Measurements from ENCODE around the gene ZNF189.

ZNF189 gene

GRCh38 chr9:101442736-101443135 is 44.1 kb downstream of the ZNF189 start:
- FAIRE-seq (no peak), DNase-seq (ENCODE audit: insufficient read length, low spot score) (no peak)
- no peak for TF ChIP-seq SPI1 (IDR thresholded peaks at IDR 0.05; ENCODE audit: low read depth, low read length)
- TF ChIP-seq POLR2A (IDR thresholded peaks at IDR 0.05; ENCODE audit: low read depth, low read length), result no peak
- no peak for TF ChIP-seq TAF1 (IDR thresholded peaks at IDR 0.05; ENCODE audit: low read depth, low read length)
- no peak for TF ChIP-seq POLR2AphosphoS5 (IDR thresholded peaks at IDR 0.05; ENCODE audit: low read depth, low read length)
- TF ChIP-seq PAX5 (IDR thresholded peaks at IDR 0.05; ENCODE audit: insufficient read depth, low read length, severe bottlenecking), result no peak
- no peak for TF ChIP-seq POU2F2 (IDR thresholded peaks at IDR 0.05; ENCODE audit: low read depth, low read length)

DNA sequence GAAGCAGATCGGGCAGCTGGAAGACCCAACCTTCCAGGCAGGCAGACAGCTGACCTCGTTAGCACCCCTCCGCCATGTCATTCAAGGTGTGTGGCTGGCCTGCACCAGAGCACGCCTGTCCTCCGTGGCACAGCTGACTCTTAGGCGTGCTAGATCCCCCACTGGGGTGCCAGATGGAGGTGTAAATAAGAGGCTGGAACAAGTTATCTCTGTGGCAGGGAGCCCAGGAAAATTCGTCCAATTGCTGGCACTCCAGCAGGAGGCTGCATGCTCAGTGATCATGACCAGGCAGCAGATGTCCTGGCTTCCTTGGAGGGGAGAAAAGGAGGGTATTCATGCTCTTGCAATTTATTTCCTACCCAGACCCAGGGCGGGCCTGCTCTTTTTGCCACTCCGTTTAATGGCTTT is 44.7 kb downstream of the ZNF189 start:
- no peak for DNase-seq (ENCODE audit: insufficient read length, low spot score)
- FAIRE-seq, result no peak
- TF ChIP-seq TAF1 (IDR thresholded peaks at IDR 0.05; ENCODE audit: low read depth, low read length) (no peak), PAX5 (IDR thresholded peaks at IDR 0.05; ENCODE audit: insufficient read depth, low read length, severe bottlenecking) (no peak)

- DNase-seq (ENCODE audit: insufficient read length, low spot score) (no peak), FAIRE-seq (no peak)
- no peak for TF ChIP-seq POLR2A (IDR thresholded peaks at IDR 0.05; ENCODE audit: low read depth, low read length)
Measured at GRCh38 chr9:101445353-101446029, 46.8 kb downstream of the ZNF189 start.

DNA sequence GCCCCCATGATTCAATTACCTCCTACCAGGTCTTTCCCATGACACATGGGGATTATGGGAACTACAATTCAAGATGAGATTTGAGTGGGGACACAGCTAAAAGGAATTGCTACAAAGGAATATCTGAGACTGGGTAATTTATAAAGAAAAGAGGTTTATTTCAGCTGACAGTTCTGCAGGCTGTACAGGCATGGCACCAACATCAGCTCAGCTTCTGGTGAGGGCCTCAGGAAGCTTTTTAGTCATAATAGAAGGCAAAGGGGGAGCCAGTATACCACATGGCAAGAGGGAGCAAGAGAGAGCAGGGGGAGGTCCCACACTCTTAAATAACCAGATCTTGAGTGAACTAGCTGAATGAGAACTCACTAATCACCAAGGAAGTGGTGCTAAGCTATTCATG is 48.1 kb downstream of the ZNF189 start:
- TF ChIP-seq TAF1 (IDR thresholded peaks at IDR 0.05; ENCODE audit: low read depth, low read length), result no peak
- no peak for TF ChIP-seq PAX5 (IDR thresholded peaks at IDR 0.05; ENCODE audit: insufficient read depth, low read length, severe bottlenecking)
- no peak for TF ChIP-seq POU2F2 (IDR thresholded peaks at IDR 0.05; ENCODE audit: low read depth, low read length)
- TF ChIP-seq POLR2AphosphoS5 (IDR thresholded peaks at IDR 0.05; ENCODE audit: low read depth, low read length), result no peak
- TF ChIP-seq SPI1 (IDR thresholded peaks at IDR 0.05; ENCODE audit: low read depth, low read length), result no peak
- no peak for TF ChIP-seq POLR2A (IDR thresholded peaks at IDR 0.05; ENCODE audit: low read depth, low read length)
- DNase-seq (ENCODE audit: insufficient read length, low spot score), result no peak
- no peak for FAIRE-seq

- FAIRE-seq (no peak), DNase-seq (ENCODE audit: insufficient read length, low spot score) (no peak)
- no peak for TF ChIP-seq TAF1 (IDR thresholded peaks at IDR 0.05; ENCODE audit: low read depth, low read length)
- TF ChIP-seq POU2F2 (IDR thresholded peaks at IDR 0.05; ENCODE audit: low read depth, low read length), result no peak
- TF ChIP-seq POLR2AphosphoS5 (IDR thresholded peaks at IDR 0.05; ENCODE audit: low read depth, low read length), result no peak
Measured at GRCh38 chr9:101448680-101449070, 50.0 kb downstream of the ZNF189 start.

DNA sequence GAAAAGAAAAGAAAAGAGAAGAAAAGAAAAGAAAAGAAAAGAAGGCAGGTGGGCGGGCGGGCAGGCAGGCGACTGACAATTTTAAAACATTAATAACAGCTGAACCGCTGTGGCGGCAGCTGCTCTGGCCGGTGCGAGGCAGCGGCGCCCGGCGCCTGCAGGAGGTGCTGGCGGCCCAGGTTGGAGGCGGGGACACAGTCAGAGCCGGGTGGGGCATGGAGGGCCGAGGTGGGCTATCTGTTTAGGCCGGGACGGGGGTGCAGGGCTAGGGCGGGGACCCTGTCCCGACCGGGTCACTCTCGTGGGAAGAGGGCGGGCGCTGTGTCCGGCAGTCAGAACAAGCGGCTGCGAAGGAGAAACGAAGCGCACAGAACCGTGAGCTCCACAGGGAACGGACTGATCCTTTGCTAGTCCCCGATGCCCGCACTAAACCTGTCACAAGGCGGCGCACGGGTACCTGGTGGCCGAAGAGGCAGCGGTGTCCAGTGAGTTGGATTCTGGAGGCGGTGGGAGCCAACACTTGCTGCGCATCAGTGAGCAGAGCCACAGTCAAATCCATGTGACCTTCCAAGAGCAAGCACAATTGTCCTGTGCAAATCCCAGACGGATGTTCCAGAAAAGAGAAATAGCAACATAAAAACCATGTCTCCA is 50.5 kb downstream of the ZNF189 start:
- DNase-seq (ENCODE audit: insufficient read length, low spot score) (peak; percentile 56), FAIRE-seq (peak; percentile 40)
- TF ChIP-seq PAX5 (IDR thresholded peaks at IDR 0.05; ENCODE audit: insufficient read depth, low read length, severe bottlenecking) (no peak), TAF1 (IDR thresholded peaks at IDR 0.05; ENCODE audit: low read depth, low read length) (no peak)

DNA sequence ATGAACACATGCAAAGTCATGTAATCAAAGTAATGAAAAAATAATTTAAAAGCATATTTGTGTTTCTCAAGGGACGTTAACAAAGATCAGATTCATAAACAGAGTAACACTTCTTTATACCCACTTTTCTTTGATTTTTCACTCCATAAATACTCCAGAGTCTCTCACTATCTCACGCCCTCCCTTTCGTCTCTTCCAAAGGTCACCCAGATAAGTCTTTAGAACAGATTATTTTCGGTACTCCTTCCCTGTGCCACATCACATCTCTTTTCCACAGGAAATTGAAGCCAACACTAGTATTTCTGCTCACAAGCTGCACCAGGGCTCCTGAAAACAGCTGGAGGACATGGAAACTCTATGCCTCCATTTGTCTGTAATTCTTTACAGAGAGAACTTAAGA is 52.3 kb downstream of the ZNF189 start:
- TF ChIP-seq PAX5 (IDR thresholded peaks at IDR 0.05; ENCODE audit: insufficient read depth, low read length, severe bottlenecking) (no peak), POU2F2 (IDR thresholded peaks at IDR 0.05; ENCODE audit: low read depth, low read length) (no peak), SPI1 (IDR thresholded peaks at IDR 0.05; ENCODE audit: low read depth, low read length) (no peak), TAF1 (IDR thresholded peaks at IDR 0.05; ENCODE audit: low read depth, low read length) (no peak), POLR2A (IDR thresholded peaks at IDR 0.05; ENCODE audit: low read depth, low read length) (no peak), POLR2AphosphoS5 (IDR thresholded peaks at IDR 0.05; ENCODE audit: low read depth, low read length) (no peak)
- FAIRE-seq (no peak), DNase-seq (ENCODE audit: insufficient read length, low spot score) (no peak)

DNA sequence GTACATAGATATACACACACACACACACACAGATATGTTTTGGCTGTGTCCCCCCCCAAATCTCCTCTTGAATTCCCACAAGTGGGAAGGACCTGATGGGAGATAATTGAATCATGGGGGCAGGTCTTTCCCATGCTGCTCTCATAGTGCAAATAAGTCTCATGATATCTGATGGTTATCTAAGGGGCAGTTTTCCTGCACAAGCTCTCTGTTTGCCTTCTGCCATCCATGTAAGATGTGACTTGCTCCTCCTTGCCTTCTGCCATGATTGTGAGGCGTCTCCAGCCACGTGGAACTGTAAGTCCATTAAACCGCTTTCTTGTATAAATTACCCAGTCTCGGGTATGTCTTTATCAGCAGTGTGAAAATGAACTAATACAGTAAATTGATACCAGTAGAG is 52.8 kb downstream of the ZNF189 start:
- DNase-seq (ENCODE audit: insufficient read length, low spot score) (no peak), FAIRE-seq (no peak)
- TF ChIP-seq SPI1 (IDR thresholded peaks at IDR 0.05; ENCODE audit: low read depth, low read length) (no peak), TAF1 (IDR thresholded peaks at IDR 0.05; ENCODE audit: low read depth, low read length) (no peak), POLR2A (IDR thresholded peaks at IDR 0.05; ENCODE audit: low read depth, low read length) (no peak), POLR2AphosphoS5 (IDR thresholded peaks at IDR 0.05; ENCODE audit: low read depth, low read length) (no peak), PAX5 (IDR thresholded peaks at IDR 0.05; ENCODE audit: insufficient read depth, low read length, severe bottlenecking) (no peak)

GRCh38 chr9:101453776-101454570 is 55.3 kb downstream of the ZNF189 start:
- no peak for TF ChIP-seq SPI1 (IDR thresholded peaks at IDR 0.05; ENCODE audit: low read depth, low read length)
- no peak for TF ChIP-seq TAF1 (IDR thresholded peaks at IDR 0.05; ENCODE audit: low read depth, low read length)
- no peak for TF ChIP-seq PAX5 (IDR thresholded peaks at IDR 0.05; ENCODE audit: insufficient read depth, low read length, severe bottlenecking)
- no peak for TF ChIP-seq POU2F2 (IDR thresholded peaks at IDR 0.05; ENCODE audit: low read depth, low read length)
- TF ChIP-seq POLR2AphosphoS5 (IDR thresholded peaks at IDR 0.05; ENCODE audit: low read depth, low read length), result no peak
- TF ChIP-seq POLR2A (IDR thresholded peaks at IDR 0.05; ENCODE audit: low read depth, low read length), result no peak
- FAIRE-seq, result no peak

GRCh38 chr9:101455656-101456240 is 57.1 kb downstream of the ZNF189 start:
- FAIRE-seq (no peak), DNase-seq (ENCODE audit: insufficient read length, low spot score) (no peak)
- no peak for TF ChIP-seq TAF1 (IDR thresholded peaks at IDR 0.05; ENCODE audit: low read depth, low read length)
- TF ChIP-seq POLR2AphosphoS5 (IDR thresholded peaks at IDR 0.05; ENCODE audit: low read depth, low read length), result no peak
- TF ChIP-seq SPI1 (IDR thresholded peaks at IDR 0.05; ENCODE audit: low read depth, low read length), result no peak
- TF ChIP-seq POLR2A (IDR thresholded peaks at IDR 0.05; ENCODE audit: low read depth, low read length), result no peak
- no peak for TF ChIP-seq POU2F2 (IDR thresholded peaks at IDR 0.05; ENCODE audit: low read depth, low read length)
- no peak for TF ChIP-seq PAX5 (IDR thresholded peaks at IDR 0.05; ENCODE audit: insufficient read depth, low read length, severe bottlenecking)

More at GRCh38 chr9:101453776-101454570, 55.3 kb downstream of the ZNF189 start:
- DNase-seq (ENCODE audit: insufficient read length, low spot score), result no peak

All from GM12891 (cell line).